H9 (cell line): ENCODE measurements around the gene ELAVL4. TPM values are rescaled to one million over a fixed set of nuclear protein-coding genes. Genes with fewer than 3 reads are reported as not detected.

Experiments
- DNase-seq: peaks from one replicate; pipeline ENCODE4 v3.0.0-alpha.2; 2017
- H2AFZ ChIP-seq: one replicate; pipeline ENCODE4 v1.6.1; 2013; ENCODE audit warnings: mild to moderate bottlenecking, low read length, control low read depth, moderate library complexity
- H2AK5ac ChIP-seq: 2 replicates; pipeline ENCODE4 v1.6.1; 2013; ENCODE audit warnings: low read length, control low read depth, mixed read lengths; ENCODE audit not compliant: insufficient read length
- H2BK120ac ChIP-seq: one replicate; pipeline ENCODE4 v1.6.1; 2013; ENCODE audit warnings: low read depth, mild to moderate bottlenecking, low read length, control low read depth, inconsistent platforms; ENCODE audit not compliant: poor library complexity, severe bottlenecking
- H2BK12ac ChIP-seq: 2 replicates; pipeline ENCODE4 v1.6.1; 2013; ENCODE audit warnings: low read length, control low read depth, mixed read lengths, low read depth; ENCODE audit not compliant: insufficient read length
- H2BK15ac ChIP-seq: 2 replicates; pipeline ENCODE4 v1.6.1; 2013; ENCODE audit warnings: low read depth, low read length, control low read depth
- H2BK20ac ChIP-seq: one replicate; pipeline ENCODE4 v1.6.1; 2013; ENCODE audit warnings: low read depth, mild to moderate bottlenecking, low read length, control low read depth, inconsistent platforms; ENCODE audit not compliant: poor library complexity, severe bottlenecking
- H2BK5ac ChIP-seq: 2 replicates; pipeline ENCODE4 v1.6.1; 2013; ENCODE audit warnings: low read length, control low read depth, mixed read lengths; ENCODE audit not compliant: insufficient read length
- H3K14ac ChIP-seq: 2 replicates; pipeline ENCODE4 v1.6.1; 2013; ENCODE audit warnings: low read length, control low read depth; ENCODE audit not compliant: insufficient read depth
- H3K18ac ChIP-seq: 2 replicates; pipeline ENCODE4 v1.6.1; 2013; ENCODE audit warnings: low read depth, mild to moderate bottlenecking, mixed read lengths, low read length, control low read depth; ENCODE audit not compliant: insufficient read length
- H3K23ac ChIP-seq: 2 replicates; pipeline ENCODE4 v1.6.1; 2013; ENCODE audit warnings: low read length, control low read depth, mixed read lengths, low read depth; ENCODE audit not compliant: insufficient read length
- H3K23me2 ChIP-seq: 2 replicates; pipeline ENCODE4 v1.6.1; 2013; ENCODE audit warnings: low read depth, mild to moderate bottlenecking, mixed read lengths, low read length, control low read depth; ENCODE audit not compliant: insufficient read length, poor library complexity, severe bottlenecking
- H3K27ac ChIP-seq: 2 replicates; pipeline ENCODE4 v1.5.1; 2013; ENCODE audit warnings: low read length, control low read depth, mixed read lengths, low read depth; ENCODE audit not compliant: insufficient read length
- H3K27me3 ChIP-seq: 2 replicates; pipeline ENCODE4 v1.6.1; 2013; ENCODE audit warnings: low read length, control low read depth, inconsistent platforms; ENCODE audit not compliant: insufficient read depth
- H3K4ac ChIP-seq: 2 replicates; pipeline ENCODE4 v1.6.1; 2013; ENCODE audit warnings: low read depth, mild to moderate bottlenecking, control low read depth, inconsistent platforms, low read length, moderate library complexity
- H3K4me1 ChIP-seq: 2 replicates; pipeline ENCODE4 v1.6.1; 2013; ENCODE audit warnings: low read length, control low read depth, inconsistent platforms; ENCODE audit not compliant: insufficient read depth
- H3K4me2 ChIP-seq: 2 replicates; pipeline ENCODE4 v1.6.1; 2013; ENCODE audit warnings: low read length, control low read depth, mixed read lengths; ENCODE audit not compliant: insufficient read length, insufficient read depth
- H3K56ac ChIP-seq: 2 replicates; pipeline ENCODE4 v1.6.1; 2013; ENCODE audit warnings: low read depth, mild to moderate bottlenecking, mixed read lengths, low read length, control low read depth; ENCODE audit not compliant: insufficient read length
- H3K79me1 ChIP-seq: 2 replicates; pipeline ENCODE4 v1.6.1; 2013; ENCODE audit warnings: low read depth, mild to moderate bottlenecking, moderate library complexity, low read length, control low read depth, inconsistent platforms; ENCODE audit not compliant: insufficient read depth, poor library complexity, severe bottlenecking
- H3K79me2 ChIP-seq: 2 replicates; pipeline ENCODE4 v1.6.1; 2013; ENCODE audit warnings: low read length, control low read depth, inconsistent platforms; ENCODE audit not compliant: insufficient read depth
- H3K9ac ChIP-seq: 2 replicates; pipeline ENCODE4 v1.6.1; 2013; ENCODE audit warnings: low read length, control low read depth, mixed read lengths; ENCODE audit not compliant: insufficient read length; ENCODE audit errors: extremely low read depth
- H3K9me3 ChIP-seq: one replicate; pipeline ENCODE4 v1.6.1; 2013; ENCODE audit warnings: low read depth, low read length, inconsistent platforms; ENCODE audit not compliant: control insufficient read depth
- H3T11ph ChIP-seq: one replicate; pipeline ENCODE4 v1.6.1; 2013; ENCODE audit warnings: mild to moderate bottlenecking, low read length, control low read depth, inconsistent platforms
- H4K20me1 ChIP-seq: one replicate; pipeline ENCODE4 v1.6.1; 2013; ENCODE audit not compliant: control insufficient read depth, insufficient read length, insufficient read depth
- H4K5ac ChIP-seq: 2 replicates; pipeline ENCODE4 v1.6.1; 2013; ENCODE audit warnings: low read depth, mild to moderate bottlenecking, mixed read lengths, low read length, control low read depth; ENCODE audit not compliant: insufficient read length
- H4K8ac ChIP-seq: replicated peaks from 2 replicates; pipeline ENCODE4 v1.6.1; 2013; ENCODE audit warnings: low read length, control low read depth, mixed read lengths, low read depth; ENCODE audit not compliant: insufficient read length
- H4K91ac ChIP-seq: 2 replicates; pipeline ENCODE4 v1.6.1; 2013; ENCODE audit warnings: low read depth, mild to moderate bottlenecking, moderate library complexity, mixed read lengths, low read length, control low read depth; ENCODE audit not compliant: insufficient read length
- H3K27ac Mint-ChIP-seq, 3 experiments: 2 replicates in 2 of 3; 3 replicates in 1 of 3; pipeline ENCODE4 v1.8.0; 2020 to 2021; ENCODE audit warnings: mixed read lengths in 3 of 3, mild to moderate bottlenecking in 1 of 3, moderate library complexity in 1 of 3
- H3K27me3 Mint-ChIP-seq: 2 replicates; pipeline ENCODE4 v1.8.0; 2021; ENCODE audit warnings: low read depth, mild to moderate bottlenecking, moderate library complexity, mixed read lengths
- H3K36me3 Mint-ChIP-seq, 3 experiments: 2 replicates in 2 of 3; 3 replicates in 1 of 3; pipeline ENCODE4 v1.8.0; 2020 to 2021; ENCODE audit warnings: low read depth in 3 of 3, mixed read lengths in 3 of 3; ENCODE audit not compliant: insufficient read depth in 1 of 3
- H3K4me1 Mint-ChIP-seq, 2 experiments: 2 replicates each; pipeline ENCODE4 v1.8.0; 2020; ENCODE audit warnings: mixed read lengths in 2 of 2
- H3K4me3 Mint-ChIP-seq, 2 experiments: 2 replicates in 1 of 2; 3 replicates in 1 of 2; pipeline ENCODE4 v1.8.0; 2020 to 2021; ENCODE audit warnings: mild to moderate bottlenecking in 2 of 2, mixed read lengths in 2 of 2, moderate library complexity in 1 of 2
- H3K9me3 Mint-ChIP-seq, 2 experiments: 2 replicates in 1 of 2; 3 replicates in 1 of 2; pipeline ENCODE4 v1.8.0; 2020; ENCODE audit warnings: mild to moderate bottlenecking in 2 of 2, mixed read lengths in 2 of 2, moderate library complexity in 1 of 2
- WGBS: extraction: QIAGEN DNeasy Blood & Tissue Kit; methylation state at CpG from one replicate; pipeline ENCODE4 v1.1.7; 2013; ENCODE audit warnings: missing lambda C conversion rate, low lambda C conversion rate, mixed read lengths; ENCODE audit not compliant: insufficient read length; ENCODE audit errors: extremely low coverage; 5-methylcytosine and 5-hydroxymethylcytosine counted together
- total RNA-seq: library from RNA; stranded (reverse); gene quantifications from 2 replicates; pipeline ENCODE4 v1.2.1, GENCODE V29; 2021
- TF ChIP-seq, protein P1 (sequence below): fragments of 200-600 bp; sonication (generic); conservative IDR thresholded peaks from 3 replicates; pipeline ENCODE4 v1.8.0; 2021; ENCODE audit warnings: antibody characterized with exemption, mild to moderate bottlenecking

Gene ELAVL4
- total RNA-seq, 1 experiment from 2014 or later, result not detected

DNA sequence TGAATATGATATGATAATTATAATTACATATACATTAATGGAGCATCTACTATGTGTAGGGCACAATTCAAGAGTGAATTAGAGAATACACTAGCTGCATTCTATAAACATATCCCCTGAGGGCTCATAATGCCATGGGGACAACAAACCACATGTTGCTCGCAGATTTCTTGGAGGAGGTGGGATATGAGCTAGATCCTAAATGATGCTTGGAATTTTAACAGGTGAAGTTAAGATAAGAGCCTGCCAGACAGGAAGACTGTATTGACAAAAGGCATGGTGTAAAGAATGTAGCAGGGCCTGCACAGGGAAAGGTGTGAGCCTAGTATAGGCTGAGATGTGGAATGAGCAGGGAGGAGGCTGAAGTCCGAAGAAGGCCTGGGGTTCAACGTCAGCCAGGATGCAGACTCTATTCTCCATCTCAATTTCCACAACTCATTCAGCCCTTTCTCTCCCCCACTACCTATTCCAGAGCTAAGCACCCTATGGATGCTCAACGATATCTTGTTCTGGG is 120.2 kb downstream of the ELAVL4 start:
- Histone ChIP-seq H3K9ac (no peak overlapping the region), H2BK15ac (no peak overlapping the region), H2BK5ac (no peak overlapping the region), H3K23ac (no peak overlapping the region), H3K27ac (no peak overlapping the region), H3T11ph (no peak overlapping the region), H4K20me1 (no peaks in the 10 kb centered on the region), H3K4me2 (no peak overlapping the region), H3K27me3 (no peaks in the 10 kb centered on the region), H3K18ac (no peak overlapping the region), H2AFZ (no peak overlapping the region), H3K79me2 (no peaks in the 10 kb centered on the region), H3K4me1 (no peaks in the 10 kb centered on the region), H4K5ac (no peak overlapping the region), H2BK20ac (no peak overlapping the region), H3K23me2 (no peaks in the 10 kb centered on the region), H3K56ac (no peak overlapping the region), H4K91ac (no peak overlapping the region), H2BK12ac (no peak overlapping the region), H3K14ac (no peak overlapping the region), H2BK120ac (no peak overlapping the region), H3K79me1 (no peaks in the 10 kb centered on the region), H3K9me3 (peaks cover 14% of the 10 kb centered on the region), H4K8ac (no peak overlapping the region), H2AK5ac (no peak overlapping the region), H3K4ac (no peak overlapping the region)
- peaks cover 31 to 79% of the 10 kb centered on the region in 2 experiments for H3K9me3 Mint-ChIP-seq
- no peak overlapping the region for H3K4me3 Mint-ChIP-seq
- no peak for DNase-seq
- peaks cover 0 to 28% (median 9%) of the 10 kb centered on the region in 3 experiments; a peak in 4 of 7 replicates for H3K36me3 Mint-ChIP-seq
- TF ChIP-seq, protein P1, sequence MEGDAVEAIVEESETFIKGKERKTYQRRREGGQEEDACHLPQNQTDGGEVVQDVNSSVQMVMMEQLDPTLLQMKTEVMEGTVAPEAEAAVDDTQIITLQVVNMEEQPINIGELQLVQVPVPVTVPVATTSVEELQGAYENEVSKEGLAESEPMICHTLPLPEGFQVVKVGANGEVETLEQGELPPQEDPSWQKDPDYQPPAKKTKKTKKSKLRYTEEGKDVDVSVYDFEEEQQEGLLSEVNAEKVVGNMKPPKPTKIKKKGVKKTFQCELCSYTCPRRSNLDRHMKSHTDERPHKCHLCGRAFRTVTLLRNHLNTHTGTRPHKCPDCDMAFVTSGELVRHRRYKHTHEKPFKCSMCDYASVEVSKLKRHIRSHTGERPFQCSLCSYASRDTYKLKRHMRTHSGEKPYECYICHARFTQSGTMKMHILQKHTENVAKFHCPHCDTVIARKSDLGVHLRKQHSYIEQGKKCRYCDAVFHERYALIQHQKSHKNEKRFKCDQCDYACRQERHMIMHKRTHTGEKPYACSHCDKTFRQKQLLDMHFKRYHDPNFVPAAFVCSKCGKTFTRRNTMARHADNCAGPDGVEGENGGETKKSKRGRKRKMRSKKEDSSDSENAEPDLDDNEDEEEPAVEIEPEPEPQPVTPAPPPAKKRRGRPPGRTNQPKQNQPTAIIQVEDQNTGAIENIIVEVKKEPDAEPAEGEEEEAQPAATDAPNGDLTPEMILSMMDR, result no peak
- H3K27me3 Mint-ChIP-seq, result no peaks in the 10 kb centered on the region; the same call in 1 of the 2 replicates
- H3K27ac Mint-ChIP-seq, result no peak overlapping the region
- no CpG with 5 or more reads among the region's 4 CpGs for WGBS
- no peaks in the 10 kb centered on the region for H3K4me1 Mint-ChIP-seq
